H54 (cell line): ENCODE data around the gene MANEA.
A peak's percentile ranks its signal among the peaks of the same experiment; 100 is the strongest.
"Not testable (repeated sequence)": the region's sequence is repeated elsewhere in the genome, so short reads cannot be mapped to it uniquely, and the experiment has no call there.

Source experiments
- DNase-seq: peaks from one replicate; pipeline ENCODE4 v3.0.0; 2011; ENCODE audit warnings: low spot score, mixed read lengths; ENCODE audit not compliant: insufficient read length
- FAIRE-seq: peaks from 3 replicates; lab custom pipeline; 2011; peaks lifted over from hg19 to GRCh38; lab: Jason Lieb, UNC
- POLR2A ChIP-seq: IDR thresholded peaks from 2 replicates; pipeline ENCODE4 v1.6.1; 2011; ENCODE audit warnings: low read depth, mild to moderate bottlenecking, low read length

Gene MANEA

GRCh38 chr6:95577304-95578105 lies at the start of gene MANEA:
Gene MANEA (plus strand): TSS chr6:95577535. CDS start chr6:95586440, 8,905 bp downstream.
- TF ChIP-seq POLR2A = peak; percentile 48; the same call in 1 of the 2 replicates
- no peak for FAIRE-seq
- peak; percentile 49 for DNase-seq

GRCh38 chr6:95529762-95530161 lies 47.6 kb upstream of the MANEA start:
- no peak for FAIRE-seq
- no peak for TF ChIP-seq POLR2A
- no peak for DNase-seq

- DNase-seq (no peak), FAIRE-seq (no peak)
- TF ChIP-seq POLR2A = no peak
Measured at GRCh38 chr6:95530176-95530819, 47.0 kb upstream of the MANEA start.

GRCh38 chr6:95543798-95544197 lies 33.5 kb upstream of the MANEA start:
- no peak for DNase-seq
- no peak for FAIRE-seq
- TF ChIP-seq POLR2A = no peak

- DNase-seq = no peak
- TF ChIP-seq POLR2A = no peak
- FAIRE-seq = no peak
Measured at GRCh38 chr6:95544517-95545225, 32.7 kb upstream of the MANEA start.

- DNase-seq = no peak
- FAIRE-seq = no peak
- no peak for TF ChIP-seq POLR2A
Measured at GRCh38 chr6:95545226-95545625, 32.1 kb upstream of the MANEA start.

- DNase-seq (no peak), FAIRE-seq (no peak)
Measured at GRCh38 chr6:95545686-95546085, 31.6 kb upstream of the MANEA start.

GRCh38 chr6:95546148-95546547 lies 31.2 kb upstream of the MANEA start:
- TF ChIP-seq POLR2A = no peak
- FAIRE-seq (no peak), DNase-seq (no peak)

More at GRCh38 chr6:95545686-95546085, 31.6 kb upstream of the MANEA start:
- TF ChIP-seq POLR2A = no peak

- no peak for TF ChIP-seq POLR2A
- no peak for DNase-seq
- FAIRE-seq = no peak
Measured at GRCh38 chr6:95547043-95547442, 30.3 kb upstream of the MANEA start.

GRCh38 chr6:95548188-95548786 lies 29.0 kb upstream of the MANEA start:
- no peak for TF ChIP-seq POLR2A
- FAIRE-seq (no peak), DNase-seq (no peak)

- TF ChIP-seq POLR2A = no peak
- FAIRE-seq = no peak
- no peak for DNase-seq
Measured at GRCh38 chr6:95551678-95552324, 25.5 kb upstream of the MANEA start.

GRCh38 chr6:95553880-95554279 lies 23.5 kb upstream of the MANEA start:
- TF ChIP-seq POLR2A = no peak
- FAIRE-seq (no peak), DNase-seq (no peak)

- DNase-seq, FAIRE-seq: not testable (repeated sequence)
Measured at GRCh38 chr6:95560956-95561355, 16.4 kb upstream of the MANEA start.
